Measurements from ENCODE around the gene RPS19.
A peak's percentile ranks its signal among the peaks of the same experiment; 100 is the strongest.

Gene RPS19

DNA sequence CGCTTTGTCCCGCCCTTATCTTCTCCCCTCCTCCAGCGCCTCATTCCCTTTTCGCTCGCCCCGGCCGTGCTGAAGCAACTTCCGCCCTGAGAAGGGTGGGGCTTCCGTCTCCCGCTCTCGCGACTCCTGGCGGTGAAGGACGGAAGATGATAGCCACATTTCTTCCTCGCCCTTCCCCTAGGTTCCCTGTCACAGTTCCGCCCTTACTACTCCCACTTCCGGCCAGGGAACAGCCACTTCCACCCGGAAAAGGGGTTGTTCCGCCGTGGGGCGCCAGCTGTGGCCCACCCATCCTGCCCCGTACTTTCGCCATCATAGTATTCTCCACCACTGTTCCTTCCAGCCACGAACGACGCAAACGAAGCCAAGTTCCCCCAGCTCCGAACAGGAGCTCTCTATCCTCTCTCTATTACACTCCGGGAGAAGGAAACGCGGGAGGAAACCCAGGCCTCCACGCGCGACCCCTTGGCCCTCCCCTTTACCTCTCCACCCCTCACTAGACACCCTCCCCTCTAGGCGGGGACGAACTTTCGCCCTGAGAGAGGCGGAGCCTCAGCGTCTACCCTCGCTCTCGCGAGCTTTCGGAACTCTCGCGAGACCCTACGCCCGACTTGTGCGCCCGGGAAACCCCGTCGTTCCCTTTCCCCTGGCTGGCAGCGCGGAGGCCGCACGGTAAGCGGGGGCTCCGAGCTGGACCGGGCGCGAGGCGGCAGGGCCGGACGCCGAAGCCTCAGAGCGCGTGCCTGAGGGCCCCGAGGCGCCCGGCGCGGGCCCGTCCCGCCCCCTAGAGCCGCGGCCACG lies at the start of gene RPS19:
TSS of gene RPS19 (plus strand) at position 638 of the 801 bp plus-strand sequence. CDS start 520 bp downstream, outside the sequence.
- peak; percentile 99 for DNase-seq (ENCODE audit: low read depth, low spot score)

DNA sequence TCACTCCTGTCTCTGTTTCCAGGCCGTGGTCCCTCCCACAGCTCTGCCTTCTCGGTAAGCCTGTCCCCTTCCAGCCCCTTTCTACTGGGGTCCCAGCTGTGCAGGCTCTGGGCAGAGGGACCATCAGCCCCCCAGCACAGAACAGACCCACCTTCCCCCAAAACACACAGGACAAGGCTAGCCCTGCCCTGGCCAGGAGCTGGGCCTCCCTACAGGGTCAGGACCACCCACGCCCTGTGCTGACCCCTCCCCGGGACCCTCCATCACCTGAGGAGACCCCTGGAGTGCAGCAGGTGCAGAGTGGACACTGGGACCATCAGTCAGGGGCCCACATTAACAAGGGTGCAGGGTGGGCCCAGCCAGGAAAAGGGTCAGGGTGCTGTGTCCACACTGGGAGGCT lies 49.8 kb upstream of the RPS19 start:
- DNase-seq (ENCODE audit: low read depth, low spot score) = no peak

DNA sequence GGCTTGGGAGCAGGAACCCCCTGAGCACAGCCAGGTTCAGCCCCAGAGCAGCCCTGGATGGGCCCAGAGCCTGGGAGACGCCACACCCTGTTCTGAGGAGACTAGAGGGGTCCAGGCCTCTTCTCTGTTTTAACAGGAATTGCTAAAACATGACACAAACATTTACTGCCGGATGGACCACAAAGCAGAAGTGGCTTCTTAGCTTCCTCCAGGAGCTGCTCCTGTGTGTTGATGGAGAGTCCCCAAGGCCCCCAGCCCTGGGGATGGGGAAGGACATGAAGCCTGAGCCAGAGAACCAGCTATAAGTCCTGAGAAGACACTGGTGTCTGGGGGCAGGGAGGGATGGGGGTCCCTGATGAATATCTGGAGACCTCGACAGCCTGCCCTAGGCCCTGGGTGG lies 49.0 kb upstream of the RPS19 start:
- DNase-seq (ENCODE audit: low read depth, low spot score) = no peak

DNA sequence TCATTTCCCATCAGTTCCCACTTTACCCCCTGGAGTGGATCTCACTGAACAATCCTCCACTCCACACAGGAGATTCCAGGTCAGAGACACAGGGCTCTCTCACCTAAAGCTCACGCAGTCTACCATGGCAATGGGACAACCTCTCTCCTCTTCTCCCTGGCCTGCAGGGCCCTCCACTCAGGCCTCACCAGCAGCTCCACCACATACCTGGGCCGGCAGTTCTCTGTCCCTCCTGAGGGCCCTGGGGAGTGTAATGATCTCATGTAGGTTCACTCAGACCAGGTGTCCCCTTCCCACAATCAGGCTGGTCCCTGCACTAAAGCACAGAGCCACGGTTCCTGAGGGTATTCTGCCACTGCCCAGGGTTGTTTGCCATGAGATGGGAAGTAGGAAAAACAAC lies 48.1 kb upstream of the RPS19 start:
- DNase-seq (ENCODE audit: low read depth, low spot score) = no peak

DNA sequence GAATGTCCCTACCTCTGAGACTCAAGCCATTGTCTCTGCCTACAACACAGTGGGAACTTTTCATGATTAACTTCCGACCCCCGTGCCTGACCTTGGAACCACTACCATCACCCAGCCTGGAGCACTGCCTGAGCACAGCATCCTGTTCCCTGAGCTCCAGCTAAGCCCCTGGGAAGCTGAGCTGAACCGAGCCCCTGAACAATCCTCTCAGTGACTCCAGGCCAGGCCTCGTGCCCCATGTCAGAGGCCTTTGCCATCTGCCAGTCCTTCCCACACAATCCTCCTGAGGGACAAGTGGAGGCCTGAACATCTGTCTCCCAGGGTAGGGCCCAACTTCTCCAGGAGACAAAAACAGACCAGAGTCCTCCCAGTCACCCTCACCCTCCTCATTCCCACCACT lies 46.1 kb upstream of the RPS19 start:
- no peak for DNase-seq (ENCODE audit: low read depth, low spot score)

DNA sequence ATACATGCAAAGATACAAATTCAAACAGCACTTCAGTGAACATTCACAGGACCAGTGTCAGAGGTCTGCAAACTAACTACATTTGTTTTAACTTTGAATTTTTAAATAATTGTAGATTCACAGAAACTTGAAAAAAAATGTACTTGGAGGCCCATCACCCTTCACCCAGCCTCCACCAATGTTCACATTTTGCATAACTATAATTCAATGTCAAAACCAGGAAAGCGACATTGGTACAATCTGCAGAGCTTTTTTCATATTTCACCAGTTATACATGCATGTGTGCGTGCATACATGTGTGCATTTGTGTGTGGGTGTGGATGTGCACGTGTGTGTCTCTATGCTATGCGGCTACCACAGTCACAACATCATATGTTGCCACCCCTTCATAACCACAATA lies 44.8 kb upstream of the RPS19 start:
- DNase-seq (ENCODE audit: low read depth, low spot score) = no peak

DNA sequence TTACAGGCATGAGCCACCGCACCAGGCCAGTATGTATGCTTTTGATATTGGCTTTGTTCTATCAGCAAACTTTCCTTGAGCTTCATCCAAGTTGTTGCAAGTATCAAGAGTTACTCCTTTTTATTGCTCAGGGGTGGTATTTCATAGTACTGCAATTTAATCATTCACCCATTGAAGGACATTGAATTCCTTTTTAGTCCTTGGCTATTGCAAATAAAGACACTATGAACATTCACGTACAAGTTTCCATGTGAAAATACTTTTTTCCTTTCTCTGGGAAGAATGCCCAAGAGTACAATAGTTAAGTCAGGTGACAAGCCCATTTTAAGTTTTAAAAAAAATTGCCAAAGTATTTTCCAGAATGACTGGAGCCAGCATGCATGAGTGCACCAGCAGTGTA lies 43.3 kb upstream of the RPS19 start:
- DNase-seq (ENCODE audit: low read depth, low spot score) = peak; percentile 11

DNA sequence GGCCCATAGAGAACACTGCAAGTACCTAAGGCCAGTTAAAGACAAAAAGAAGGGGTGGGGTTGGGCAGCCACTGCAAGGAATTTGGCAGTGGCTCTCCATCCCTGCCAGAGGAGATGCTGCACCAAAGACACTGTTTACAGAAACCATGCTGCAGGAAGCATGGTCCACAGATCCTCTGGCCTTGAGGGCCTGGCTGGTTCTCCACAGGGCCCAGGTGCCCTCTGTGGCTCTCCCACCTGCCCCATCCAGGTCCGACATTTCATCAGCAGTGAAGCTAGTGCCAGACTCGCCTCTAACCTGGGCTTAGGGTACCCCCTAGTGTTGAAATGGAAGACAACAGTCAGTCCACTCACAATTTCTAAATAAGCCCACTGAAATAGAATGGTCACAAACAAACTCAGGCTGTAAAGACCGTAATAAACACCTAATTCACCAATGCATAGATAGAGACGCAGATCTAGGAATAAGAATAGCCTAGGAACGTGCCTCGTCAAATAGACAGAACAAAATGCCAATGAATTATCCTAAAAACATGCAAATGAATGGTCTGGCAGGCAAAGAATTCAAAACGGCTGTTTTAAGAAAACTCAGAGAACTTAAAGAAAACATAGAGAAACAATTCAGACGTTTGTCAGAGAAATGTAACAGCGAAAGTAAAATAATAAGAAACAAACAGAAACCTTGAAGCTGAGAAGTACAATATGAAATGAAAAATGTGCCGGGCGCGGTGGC lies 38.9 kb upstream of the RPS19 start:
- peak; percentile 37 for DNase-seq (ENCODE audit: low read depth, low spot score)

DNA sequence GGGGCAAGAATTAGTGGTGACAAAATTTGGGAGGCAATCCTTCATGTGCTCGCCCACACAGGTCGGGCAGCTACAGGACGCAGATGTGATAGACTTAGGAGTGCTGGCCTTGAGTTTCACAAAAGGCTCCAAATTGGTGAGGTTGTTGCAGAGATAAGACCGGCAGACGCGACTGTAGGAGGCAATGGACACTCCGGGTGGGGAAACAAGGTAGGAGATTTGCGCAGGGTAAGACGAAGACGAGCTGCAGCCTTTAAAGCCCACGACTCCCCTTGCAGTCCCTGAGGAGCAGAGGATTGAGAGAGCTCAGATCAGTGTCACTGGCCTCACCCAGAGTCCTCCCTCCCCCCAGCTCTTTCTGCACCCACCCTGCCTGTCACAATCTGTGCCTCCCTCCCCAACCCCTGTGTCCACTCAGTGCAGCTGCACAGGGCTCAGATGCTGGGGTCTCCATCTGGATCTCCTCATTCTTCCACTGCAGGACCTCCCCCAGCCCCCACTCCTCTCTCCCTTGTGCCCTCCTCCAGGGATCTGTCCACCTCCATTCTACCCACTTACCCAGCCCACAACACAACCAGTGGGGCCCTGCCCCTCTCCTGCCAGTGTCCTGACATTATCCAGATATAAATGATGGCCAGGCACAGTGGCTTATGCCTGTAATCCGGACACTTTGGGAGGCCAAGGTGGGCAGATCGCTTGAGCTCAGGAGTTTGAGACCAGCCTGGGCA lies 21.9 kb upstream of the RPS19 start:
- no peak for DNase-seq (ENCODE audit: low read depth, low spot score)

DNA sequence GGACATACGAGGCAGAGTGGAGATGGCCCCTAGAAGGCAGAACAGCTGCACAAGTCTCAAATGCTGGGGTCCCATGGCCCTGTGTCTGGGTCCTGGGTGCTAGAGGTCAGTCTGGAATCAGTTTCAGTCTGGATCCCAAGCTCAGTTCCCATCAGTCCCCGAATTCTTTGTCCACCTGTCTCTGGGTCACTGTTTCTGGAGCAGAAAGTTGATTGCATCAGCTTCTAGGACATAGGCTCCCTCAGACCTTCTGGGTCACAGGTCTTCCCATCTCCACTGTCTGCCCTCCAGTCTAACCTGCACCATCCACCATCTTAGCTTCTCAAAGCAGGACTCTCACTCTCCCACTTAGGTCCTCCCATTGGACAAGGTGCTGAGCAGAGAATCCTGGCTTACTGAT lies 20.8 kb upstream of the RPS19 start:
- DNase-seq (ENCODE audit: low read depth, low spot score) = no peak

DNA sequence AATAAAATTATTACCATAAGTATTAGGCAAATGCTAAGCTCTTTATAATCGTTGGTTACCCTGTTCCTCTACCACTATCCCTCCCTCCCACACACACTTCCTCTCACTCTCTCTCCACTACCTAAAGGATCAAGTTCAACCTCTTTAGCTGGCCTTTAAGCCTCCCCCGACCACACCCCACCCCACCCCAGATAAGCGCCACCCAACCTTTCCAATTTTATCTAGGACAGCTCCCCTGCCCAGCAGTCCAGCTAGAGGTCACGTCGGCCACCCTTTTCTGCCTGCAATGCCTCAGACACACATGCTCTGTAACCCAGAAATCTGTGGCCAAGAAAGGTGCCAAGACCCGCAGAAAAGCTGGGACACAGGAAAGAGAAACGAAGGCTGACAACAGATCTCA lies 16.7 kb upstream of the RPS19 start:
- no peak for DNase-seq (ENCODE audit: low read depth, low spot score)

DNA sequence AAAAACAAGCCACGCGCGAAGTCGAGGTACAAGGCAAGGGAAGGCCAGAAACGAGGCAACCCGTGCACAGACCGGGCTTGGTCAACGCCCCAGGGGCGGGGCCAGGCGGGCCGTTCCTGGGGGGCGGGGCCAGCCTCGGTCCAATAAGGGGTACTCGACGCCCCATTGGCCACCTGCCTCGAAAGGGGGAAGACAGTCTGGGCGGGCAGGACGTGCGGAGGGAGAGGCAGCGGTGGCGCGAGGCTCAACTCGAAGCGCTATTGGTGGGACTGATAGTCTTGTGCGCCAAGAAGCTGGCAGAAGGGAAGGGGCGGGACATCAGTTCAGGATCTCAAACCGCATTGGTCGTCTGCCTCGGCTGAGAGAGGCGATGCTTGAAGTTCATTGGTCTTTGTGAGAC lies 15.5 kb upstream of the RPS19 start, which contains the start of gene LYPD4:
TSS of gene LYPD4 (minus strand) at position 83 of the 400 bp plus-strand sequence. CDS start 5,398 bp downstream, outside the sequence.
- DNase-seq (ENCODE audit: low read depth, low spot score) = no peak

DNA sequence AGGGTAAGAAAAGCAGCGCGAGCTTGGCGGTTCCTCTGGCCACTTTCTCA lies 15.2 kb upstream of the RPS19 start, which contains the start of gene DMRTC2:
TSS of gene DMRTC2 (plus strand) at position 42 of the 50 bp plus-strand sequence. CDS start 2,387 bp downstream, outside the sequence.
- no peak for DNase-seq (ENCODE audit: low read depth, low spot score)

DNA sequence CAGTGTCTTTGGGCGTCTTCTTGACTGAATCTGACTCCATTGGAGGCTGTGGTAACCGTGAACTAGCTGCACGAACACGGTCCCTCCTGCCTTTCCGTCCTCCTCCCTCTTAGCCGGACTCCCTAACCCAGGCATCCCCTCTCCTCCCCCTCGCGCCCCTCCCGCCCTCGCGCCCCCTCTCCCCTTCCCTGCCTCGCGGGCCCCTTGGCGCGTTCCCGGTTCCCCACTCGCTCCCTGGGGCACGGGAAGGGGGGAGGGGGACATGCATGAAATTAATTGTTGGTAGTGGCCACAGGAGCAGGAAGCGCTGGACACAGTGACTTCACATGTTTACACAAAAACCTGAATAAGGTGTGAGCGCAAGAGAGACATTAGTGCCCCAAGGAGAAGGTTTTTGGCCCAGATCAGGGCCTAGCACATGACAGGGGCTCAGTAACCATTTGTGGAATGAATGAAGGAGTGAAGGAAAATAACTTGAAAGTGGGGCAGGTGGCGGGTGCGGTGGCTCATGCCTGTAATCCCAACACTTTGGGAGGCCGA lies 14.9 kb upstream of the RPS19 start:
- DNase-seq (ENCODE audit: low read depth, low spot score) = no peak

DNA sequence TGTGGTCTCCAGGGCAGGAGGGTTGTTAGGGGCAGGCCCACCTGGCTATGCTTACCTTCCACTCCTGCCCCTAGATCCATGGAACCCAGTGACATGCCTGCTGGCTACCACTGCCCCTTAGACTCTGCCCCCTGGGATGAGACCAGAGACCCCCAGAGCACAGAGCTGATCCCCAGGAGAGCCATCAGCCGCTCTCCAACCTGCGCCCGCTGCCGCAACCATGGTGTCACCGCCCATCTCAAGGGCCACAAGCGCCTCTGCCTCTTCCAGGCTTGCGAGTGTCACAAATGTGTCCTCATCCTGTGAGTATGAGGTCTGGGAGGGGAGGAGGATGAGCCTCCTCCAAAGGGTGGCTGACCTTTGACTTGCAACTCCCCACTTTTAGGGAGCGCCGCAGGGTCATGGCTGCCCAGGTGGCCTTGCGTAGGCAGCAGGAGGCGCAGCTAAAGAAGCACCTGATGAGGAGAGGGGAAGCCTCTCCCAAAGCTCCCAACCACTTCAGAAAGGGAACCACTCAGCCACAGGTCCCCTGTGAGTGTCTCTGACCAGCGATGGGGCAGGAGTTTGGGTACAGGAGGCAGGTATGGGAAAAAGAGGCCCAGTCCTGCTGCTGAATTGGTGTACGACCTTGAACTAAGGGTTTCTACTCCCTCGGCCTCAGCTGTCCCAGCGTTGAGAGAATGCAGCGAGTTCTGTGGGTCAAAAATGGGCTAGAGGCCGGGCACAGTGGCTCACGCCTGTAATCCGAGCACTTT lies 12.5 kb upstream of the RPS19 start:
- DNase-seq (ENCODE audit: low read depth, low spot score) = no peak

DNA sequence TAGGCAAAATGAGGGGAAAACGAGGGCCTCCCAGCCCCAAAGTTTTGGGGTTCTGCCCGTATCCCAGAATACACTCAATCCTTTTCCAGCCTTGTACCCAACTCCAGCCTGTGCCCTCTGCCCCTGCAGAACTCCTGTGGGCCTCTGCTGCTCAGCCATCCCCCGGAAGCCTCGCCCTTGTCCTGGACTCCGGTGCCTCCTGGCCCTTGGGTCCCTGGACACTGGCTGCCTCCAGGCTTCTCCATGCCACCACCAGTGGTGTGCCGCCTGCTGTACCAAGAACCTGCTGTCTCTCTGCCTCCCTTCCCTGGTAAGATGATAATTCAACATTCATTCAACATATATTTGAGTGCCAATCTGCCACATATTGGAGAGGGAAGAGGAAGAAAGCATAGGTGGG lies 11.4 kb upstream of the RPS19 start:
- DNase-seq (ENCODE audit: low read depth, low spot score) = no peak

DNA sequence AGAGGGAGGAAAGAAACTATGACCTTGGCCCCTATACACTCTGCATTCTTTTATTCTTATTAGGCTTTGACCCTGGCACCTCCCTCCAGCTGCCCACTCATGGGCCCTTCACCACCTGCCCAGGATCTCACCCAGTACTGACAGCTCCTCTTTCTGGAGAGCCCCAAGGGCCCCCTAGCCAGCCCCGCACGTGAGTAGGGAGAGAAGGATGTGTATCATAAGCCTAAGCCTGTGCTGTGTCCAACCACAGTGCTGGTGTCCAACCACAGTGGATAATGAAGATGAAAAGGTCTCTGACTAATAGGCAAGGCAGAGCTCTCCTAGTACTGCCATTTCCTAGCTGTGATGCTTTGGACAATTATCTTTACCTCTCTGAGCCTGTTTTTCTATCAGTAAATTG lies 11.0 kb upstream of the RPS19 start:
- DNase-seq (ENCODE audit: low read depth, low spot score) = no peak

DNA sequence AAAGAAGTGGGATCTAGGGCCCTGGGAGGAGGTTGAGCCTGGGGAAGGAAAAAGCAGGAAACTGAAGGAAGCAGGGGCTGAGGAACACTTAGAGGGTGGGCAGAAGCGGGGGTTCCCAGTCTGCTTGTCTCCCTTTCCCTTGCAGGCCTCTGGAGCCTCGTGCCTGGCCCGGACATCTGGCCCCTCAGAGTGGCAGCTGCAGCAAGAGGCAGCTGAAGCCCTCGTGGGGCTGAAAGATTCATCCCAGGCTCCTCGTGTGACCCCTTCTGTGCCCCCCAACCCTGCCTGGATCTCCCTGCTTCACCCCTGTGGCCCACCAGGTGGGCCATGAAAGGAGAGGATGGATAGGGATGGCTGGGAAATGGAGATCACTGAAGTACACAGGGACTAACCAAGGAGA lies 9.7 kb upstream of the RPS19 start:
- DNase-seq (ENCODE audit: low read depth, low spot score) = no peak

DNA sequence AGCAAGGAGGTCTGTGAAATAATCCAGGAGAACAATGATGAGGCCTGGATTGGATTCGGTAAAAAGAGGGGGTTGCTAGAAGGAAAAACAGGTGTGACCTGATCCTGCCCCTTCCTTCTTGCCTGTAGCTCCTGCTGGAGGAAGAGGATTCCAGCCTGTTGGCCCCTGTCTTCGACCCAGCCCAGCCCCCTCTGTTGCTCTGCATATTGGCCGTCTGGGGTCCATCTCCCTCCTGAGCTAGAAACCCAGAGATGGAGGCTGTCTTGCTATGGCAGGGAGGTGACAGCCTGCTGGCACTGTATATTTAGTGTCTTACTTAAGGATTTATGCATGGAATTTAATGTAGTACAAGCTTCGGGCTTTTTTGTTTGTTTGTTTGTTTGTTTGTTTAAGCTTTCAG lies 8.6 kb upstream of the RPS19 start:
- DNase-seq (ENCODE audit: low read depth, low spot score) = no peak

DNA sequence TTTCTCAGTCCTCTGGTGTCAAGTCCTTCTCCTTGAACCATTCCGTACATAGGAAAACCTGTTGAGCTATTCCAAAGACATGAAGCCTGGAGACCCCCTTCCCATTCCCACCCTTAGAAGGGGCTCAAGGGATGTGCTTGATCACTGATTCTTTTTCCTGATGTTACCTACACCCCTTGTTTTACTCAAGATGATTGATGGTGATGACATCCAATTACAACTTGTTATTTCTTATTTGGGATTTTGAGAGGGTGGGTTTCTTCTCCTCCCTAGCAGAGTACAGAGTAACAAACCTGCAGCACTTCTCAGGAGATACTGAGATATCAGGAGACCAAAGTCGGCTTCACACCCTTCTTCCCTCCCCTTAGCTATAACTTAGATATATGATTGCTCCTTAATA lies 6.7 kb upstream of the RPS19 start:
- DNase-seq (ENCODE audit: low read depth, low spot score) = no peak

DNA sequence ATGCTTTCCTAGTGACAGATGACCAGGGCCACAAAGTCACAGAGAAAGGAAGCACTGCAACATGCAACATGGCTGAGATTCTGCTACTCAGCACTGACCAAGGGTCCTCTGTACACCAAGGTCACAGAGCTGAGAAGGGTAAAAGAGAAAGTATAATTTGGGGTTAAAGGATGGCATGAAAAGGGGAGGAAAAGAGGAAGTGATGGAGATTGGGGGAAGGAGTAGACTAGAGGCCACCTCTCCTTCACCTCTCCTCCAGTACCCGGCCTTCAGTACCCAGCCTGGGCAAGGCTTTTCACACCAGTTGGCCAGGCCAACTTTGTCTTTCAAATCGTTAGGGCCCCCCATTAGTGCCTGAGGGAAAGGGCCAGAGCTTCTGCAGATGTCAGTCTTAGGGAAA lies 6.3 kb upstream of the RPS19 start:
- no peak for DNase-seq (ENCODE audit: low read depth, low spot score)

DNA sequence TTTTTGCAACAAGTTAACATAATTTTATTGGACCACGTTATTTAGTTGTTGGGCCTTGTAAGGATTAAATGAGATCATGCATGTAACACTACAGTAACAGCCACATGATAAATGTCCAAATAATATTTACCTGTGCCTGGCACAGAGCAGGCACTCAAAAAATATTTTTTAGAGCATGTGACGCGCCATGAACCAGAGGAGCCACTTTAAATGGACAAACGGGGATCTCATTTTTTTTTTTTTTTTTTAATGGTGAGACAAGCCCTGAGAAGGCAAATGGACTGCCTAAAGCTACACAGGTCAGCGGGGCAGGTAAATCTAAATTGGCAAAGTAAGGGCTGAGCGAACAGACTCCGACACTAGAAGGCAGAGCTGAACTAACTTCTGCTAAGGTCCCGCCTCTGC lies 840 bp upstream of the RPS19 start:
- DNase-seq (ENCODE audit: low read depth, low spot score) = no peak
